Measurements from ENCODE around the gene SH3BP1. TPM values are rescaled to one million over a fixed set of nuclear protein-coding genes. Genes with fewer than 3 reads are reported as not detected.

SH3BP1 gene
- polyA plus RNA-seq, 3 donors = 20.0 to 214 (median 20.0) TPM

DNA sequence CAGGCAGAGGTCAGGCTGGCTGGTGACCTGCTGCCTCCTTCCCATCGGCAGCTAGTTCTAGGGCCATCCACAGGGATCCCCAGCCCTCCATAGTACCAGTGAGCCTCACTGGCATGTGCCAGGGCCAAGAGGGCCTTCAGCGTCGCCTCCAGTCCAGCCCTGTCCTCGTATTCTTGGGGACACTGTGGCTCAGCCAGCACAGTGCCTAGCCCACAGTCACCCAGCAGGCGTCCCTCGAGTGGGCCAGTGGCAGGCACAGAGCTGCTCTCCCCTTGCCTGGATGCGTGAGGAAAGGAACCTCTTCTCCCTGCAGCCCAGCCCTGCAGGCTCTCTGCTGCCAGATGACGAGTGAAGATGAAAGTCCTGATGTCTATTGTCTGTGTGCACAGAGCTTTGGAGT lies 10.6 kb upstream of the SH3BP1 start:
- H3K27me3 ChIP-seq (ENCODE audit: control insufficient read depth in 2 of 2, insufficient read depth in 2 of 2, low read length in 2 of 2) = no peaks in the 10 kb centered on the region
- Mint-ChIP-seq H3K9me3 (no peaks in the 10 kb centered on the region), H3K4me1 (peaks cover 59% of the 10 kb centered on the region), H3K4me3 (no peak overlapping the region), H3K27ac (peak overlapping the region in 1 of 7 donors; percentile 63), H3K36me3 (peaks cover 46 to 68% of the 10 kb centered on the region in 2 donors), H3K27me3 (ENCODE audit: low read depth in 3 of 3) (peaks cover 0 to under 1% (median 0%) of the 10 kb centered on the region in 3 donors)
- peaks cover 40 to 58% of the 10 kb centered on the region in 2 donors for H3K36me3 ChIP-seq (replicated peaks in 1 of 2; ENCODE audit: control insufficient read depth in 1 of 2, insufficient read depth in 2 of 2, low read length in 2 of 2)
- no peak overlapping the region for H3K27ac ChIP-seq (ENCODE audit: low read depth in 1 of 2, low read length in 2 of 2)
- no peak overlapping the region for H3K9ac ChIP-seq (ENCODE audit: insufficient read depth, low read length, poor library complexity, severe bottlenecking)
- DNase-seq = no peak
- no peaks in the 10 kb centered on the region for H3K9me3 ChIP-seq (replicated peaks in 1 of 2; ENCODE audit: control insufficient read depth in 1 of 2, insufficient read depth in 1 of 2, low read length in 2 of 2)
- no peak overlapping the region for H3K4me2 ChIP-seq (replicated peaks; ENCODE audit: extremely low read depth, low read length, poor library complexity, severe bottlenecking)
- H4K20me1 ChIP-seq (ENCODE audit: insufficient read depth, low read length) = no peaks in the 10 kb centered on the region
- H3K4me1 ChIP-seq (ENCODE audit: control insufficient read depth in 1 of 2, insufficient read depth in 2 of 2, low read length in 2 of 2) = peaks cover 48 to 55% of the 10 kb centered on the region in 2 donors
- no peak overlapping the region for H2AFZ ChIP-seq (ENCODE audit: insufficient read depth, low read depth, low read length, poor library complexity, severe bottlenecking)
- WGBS (ENCODE audit: insufficient coverage) = 97% methylated on average over 7 of the region's 8 CpGs
- intact Hi-C loops (cut with micrococcal nuclease) = no loop called here
- H3K4me3 ChIP-seq (replicated peaks in 1 of 3; ENCODE audit: low read depth in 2 of 3, low read length in 3 of 3) = no peak overlapping the region
- H3K79me2 ChIP-seq (ENCODE audit: insufficient read depth, low read length) = peaks cover 3% of the 10 kb centered on the region
- no peak for TF ChIP-seq CTCF (IDR thresholded peaks at IDR 0.05)

DNA sequence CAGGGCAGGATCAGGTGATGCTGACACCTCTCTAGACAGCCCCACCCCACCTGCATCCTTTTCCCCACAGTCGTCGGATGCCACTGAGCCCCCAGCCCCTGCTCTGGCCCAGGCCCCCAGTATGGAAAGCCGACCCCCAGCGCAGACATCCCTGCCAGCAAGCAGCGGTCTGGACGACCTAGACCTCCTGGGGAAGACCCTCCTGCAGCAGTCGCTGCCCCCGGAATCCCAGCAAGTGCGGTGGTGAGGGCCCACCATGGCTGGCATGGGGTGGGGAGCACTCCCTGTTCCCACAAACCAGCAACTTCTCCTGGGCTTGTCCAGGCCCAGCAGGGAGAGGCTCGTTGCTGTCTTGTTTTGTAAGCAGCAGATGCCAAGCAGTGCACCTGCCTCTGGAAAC lies 9.5 kb upstream of the SH3BP1 start:
- no peak for DNase-seq
- TF ChIP-seq CTCF (IDR thresholded peaks at IDR 0.05) = no peak
- no peak overlapping the region for H3K27ac Mint-ChIP-seq
- peaks cover 0 to 2% (median 0%) of the 10 kb centered on the region in 3 donors for H3K27me3 Mint-ChIP-seq (ENCODE audit: low read depth in 3 of 3)
- Histone ChIP-seq H4K20me1 (ENCODE audit: insufficient read depth, low read length) (no peaks in the 10 kb centered on the region), H3K4me3 (replicated peaks in 1 of 3; ENCODE audit: low read depth in 2 of 3, low read length in 3 of 3) (no peak overlapping the region), H3K4me1 (ENCODE audit: control insufficient read depth in 1 of 2, insufficient read depth in 2 of 2, low read length in 2 of 2) (peaks cover 57 to 65% of the 10 kb centered on the region in 2 donors), H3K27me3 (ENCODE audit: control insufficient read depth in 2 of 2, insufficient read depth in 2 of 2, low read length in 2 of 2) (no peaks in the 10 kb centered on the region), H3K27ac (ENCODE audit: low read depth in 1 of 2, low read length in 2 of 2) (no peak overlapping the region), H3K9ac (ENCODE audit: insufficient read depth, low read length, poor library complexity, severe bottlenecking) (no peak overlapping the region), H3K4me2 (replicated peaks; ENCODE audit: extremely low read depth, low read length, poor library complexity, severe bottlenecking) (no peak overlapping the region), H2AFZ (ENCODE audit: insufficient read depth, low read depth, low read length, poor library complexity, severe bottlenecking) (no peak overlapping the region), H3K36me3 (replicated peaks in 1 of 2; ENCODE audit: control insufficient read depth in 1 of 2, insufficient read depth in 2 of 2, low read length in 2 of 2) (peaks cover 37 to 51% of the 10 kb centered on the region in 2 donors), H3K9me3 (replicated peaks in 1 of 2; ENCODE audit: control insufficient read depth in 1 of 2, insufficient read depth in 1 of 2, low read length in 2 of 2) (no peaks in the 10 kb centered on the region), H3K79me2 (ENCODE audit: insufficient read depth, low read length) (peaks cover 7% of the 10 kb centered on the region)
- intact Hi-C loops (cut with micrococcal nuclease) = no loop called here
- peaks cover 67% of the 10 kb centered on the region for H3K4me1 Mint-ChIP-seq
- H3K4me3 Mint-ChIP-seq = no peak overlapping the region
- H3K36me3 Mint-ChIP-seq = peaks cover 42 to 57% of the 10 kb centered on the region in 2 donors
- 99% methylated on average over 8 of the region's 10 CpGs for WGBS (ENCODE audit: insufficient coverage)
- H3K9me3 Mint-ChIP-seq = no peaks in the 10 kb centered on the region

Data from CD14-positive monocyte (primary cell).